Stimulated activated CD4-positive, alpha-beta T cell treated with anti-CD3 and anti-CD28 coated beads, TNF-alpha, amount 100 ng/mL, for 4 hours (primary cell): Measurements from ENCODE around the gene PDCD4.
"Not testable (repeated sequence)": the region's sequence is repeated elsewhere in the genome, so short reads cannot be mapped to it uniquely, and the experiment has no call there.

Experiments
- DNase-seq, 3 experiments: peaks; one replicate each; pipeline ENCODE4 v3.0.0-alpha.2; 2020; ENCODE audit warnings: low read depth in 3 of 3

PDCD4 gene

GRCh38 chr10:110861476-110861875 lies 10.3 kb upstream of the PDCD4 start:
- no peak for DNase-seq

GRCh38 chr10:110861930-110862649 lies 9.6 kb upstream of the PDCD4 start:
- DNase-seq: no peak

DNA sequence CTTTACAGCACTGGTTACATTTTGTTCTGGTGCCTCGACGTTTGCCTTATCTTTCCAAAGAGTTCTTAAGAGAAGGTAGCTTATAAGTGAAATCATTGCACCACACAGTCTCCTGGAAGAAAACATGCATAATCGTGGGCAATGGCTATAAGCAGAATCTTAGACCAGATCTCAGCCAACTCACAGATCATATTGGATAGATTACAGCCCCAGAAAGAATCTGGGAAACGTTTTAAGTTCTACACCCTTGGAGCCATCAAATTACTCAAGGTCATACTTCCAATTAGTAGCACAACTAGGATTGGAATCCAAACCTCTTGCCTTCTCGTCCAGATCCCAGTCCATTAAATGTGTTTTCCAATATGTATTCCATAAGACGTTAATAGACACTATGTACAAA lies 8.8 kb upstream of the PDCD4 start:
- no peak for DNase-seq

- DNase-seq: no peak
These were observed 8.4 kb upstream of the PDCD4 start for GRCh38 chr10:110863361-110863760.

DNA sequence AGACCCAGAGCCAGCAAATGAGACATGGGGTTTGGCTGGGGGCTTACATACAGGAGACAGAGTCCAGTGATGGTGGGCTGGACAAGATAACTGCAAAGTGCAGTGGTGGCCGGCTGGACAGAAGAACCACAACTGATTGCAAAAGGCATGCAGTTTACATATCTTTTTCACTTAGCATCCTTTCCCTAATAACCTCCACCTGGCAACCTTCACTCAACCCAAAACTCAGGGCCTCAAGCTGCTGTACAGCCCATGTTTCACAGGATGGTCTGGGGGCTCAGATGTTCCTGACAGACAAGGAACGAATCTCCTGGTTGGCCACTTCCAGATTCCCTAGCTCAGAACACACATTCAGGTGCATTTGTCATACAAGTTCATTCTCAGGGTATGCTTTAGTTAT lies 7.8 kb upstream of the PDCD4 start:
- no peak for DNase-seq

DNA sequence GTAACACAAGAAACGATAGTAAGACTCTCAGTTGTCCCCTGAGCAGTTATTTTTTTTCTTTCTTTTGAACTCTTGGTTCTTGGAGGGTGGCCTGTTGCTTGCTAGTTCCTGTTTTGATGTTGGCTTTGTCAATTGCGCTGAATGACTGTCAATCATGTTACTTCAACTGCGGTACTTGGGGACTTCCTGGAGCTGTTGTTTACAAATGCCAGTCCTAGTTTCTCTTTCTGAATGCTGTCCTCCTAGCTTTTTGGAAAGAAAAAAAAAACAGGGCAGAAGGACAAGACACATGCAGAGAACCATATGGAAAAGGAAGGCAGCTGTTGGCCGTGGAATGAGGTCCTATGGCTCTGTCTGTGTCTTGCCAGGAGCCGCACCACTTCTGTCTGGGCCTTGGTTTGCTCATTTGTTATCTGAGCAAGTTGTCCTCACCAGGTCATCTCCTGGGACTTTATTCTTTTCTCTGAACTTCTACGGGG lies 7.0 kb upstream of the PDCD4 start:
- DNase-seq: peak in 1 of 3 experiments; percentile 35

- DNase-seq: no peak
These were observed 6.4 kb upstream of the PDCD4 start for GRCh38 chr10:110865186-110865808.

- DNase-seq: no peak
These were observed 5.8 kb upstream of the PDCD4 start for GRCh38 chr10:110865809-110866482.

DNA sequence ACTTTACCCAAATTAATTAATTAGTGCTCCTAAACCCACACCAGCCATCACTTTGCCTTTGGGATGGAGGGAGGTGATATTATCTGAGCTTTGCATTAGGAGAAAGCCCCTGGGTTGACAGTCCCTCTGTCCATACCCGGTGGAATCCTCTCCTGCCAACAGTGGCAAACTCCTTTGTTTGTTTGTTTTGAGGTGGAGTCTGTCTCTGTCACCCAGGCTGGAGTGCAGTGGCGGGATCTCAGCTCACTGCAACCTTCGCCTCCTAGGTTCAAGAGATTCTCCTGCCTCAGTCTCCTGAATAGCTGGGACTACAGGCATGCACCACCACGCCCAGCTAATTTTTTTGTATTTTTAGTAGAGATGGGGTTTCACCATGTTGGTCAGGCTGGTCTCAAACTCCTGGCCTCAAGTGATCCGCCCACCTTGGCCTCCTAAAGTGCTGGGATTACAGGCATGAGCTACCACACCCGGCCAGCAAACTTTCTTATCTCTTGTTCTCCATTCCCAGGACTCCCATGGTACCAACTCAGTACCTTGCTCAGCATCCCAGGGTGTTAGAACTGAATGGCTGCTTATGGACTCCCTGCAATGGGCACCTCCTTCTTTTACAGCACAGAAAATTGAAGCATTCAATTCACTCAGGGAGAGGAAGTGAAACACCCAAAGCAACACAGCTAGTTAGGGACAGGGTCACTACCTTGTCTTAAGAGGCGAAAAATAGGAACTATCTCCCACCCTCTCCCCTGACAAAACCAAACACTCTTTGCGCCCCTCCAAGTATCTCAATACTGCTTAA lies 4.5 kb upstream of the PDCD4 start:
- not testable (repeated sequence) for DNase-seq

GRCh38 chr10:110867807-110868465 lies 3.8 kb upstream of the PDCD4 start:
- DNase-seq: no peak

DNA sequence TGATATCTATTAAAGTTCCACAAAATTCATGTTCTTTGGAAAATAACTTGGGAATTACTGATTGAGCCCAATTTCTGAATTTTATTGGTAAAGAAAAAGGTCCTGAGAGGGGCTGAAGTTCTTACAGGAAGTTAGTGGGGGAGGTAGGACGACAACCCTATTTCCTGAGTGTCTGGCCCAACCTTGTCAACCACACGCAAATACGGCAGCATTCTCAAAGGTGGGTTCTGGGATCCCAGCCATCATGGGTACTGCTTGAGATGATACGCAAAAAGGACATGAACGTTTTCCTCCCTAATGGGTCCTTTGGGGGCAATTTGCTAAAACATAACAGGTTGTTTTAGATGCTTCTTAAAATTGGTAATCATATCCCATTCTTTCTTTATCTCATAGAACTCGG lies 2.7 kb upstream of the PDCD4 start:
- DNase-seq: no peak

- DNase-seq: no peak
These were observed 868 bp upstream of the PDCD4 start for GRCh38 chr10:110870823-110871297.

- DNase-seq: peak; percentile 52 to 63 (median 59)
These were observed 636 bp downstream of the PDCD4 start for GRCh38 chr10:110872145-110872983.

DNA sequence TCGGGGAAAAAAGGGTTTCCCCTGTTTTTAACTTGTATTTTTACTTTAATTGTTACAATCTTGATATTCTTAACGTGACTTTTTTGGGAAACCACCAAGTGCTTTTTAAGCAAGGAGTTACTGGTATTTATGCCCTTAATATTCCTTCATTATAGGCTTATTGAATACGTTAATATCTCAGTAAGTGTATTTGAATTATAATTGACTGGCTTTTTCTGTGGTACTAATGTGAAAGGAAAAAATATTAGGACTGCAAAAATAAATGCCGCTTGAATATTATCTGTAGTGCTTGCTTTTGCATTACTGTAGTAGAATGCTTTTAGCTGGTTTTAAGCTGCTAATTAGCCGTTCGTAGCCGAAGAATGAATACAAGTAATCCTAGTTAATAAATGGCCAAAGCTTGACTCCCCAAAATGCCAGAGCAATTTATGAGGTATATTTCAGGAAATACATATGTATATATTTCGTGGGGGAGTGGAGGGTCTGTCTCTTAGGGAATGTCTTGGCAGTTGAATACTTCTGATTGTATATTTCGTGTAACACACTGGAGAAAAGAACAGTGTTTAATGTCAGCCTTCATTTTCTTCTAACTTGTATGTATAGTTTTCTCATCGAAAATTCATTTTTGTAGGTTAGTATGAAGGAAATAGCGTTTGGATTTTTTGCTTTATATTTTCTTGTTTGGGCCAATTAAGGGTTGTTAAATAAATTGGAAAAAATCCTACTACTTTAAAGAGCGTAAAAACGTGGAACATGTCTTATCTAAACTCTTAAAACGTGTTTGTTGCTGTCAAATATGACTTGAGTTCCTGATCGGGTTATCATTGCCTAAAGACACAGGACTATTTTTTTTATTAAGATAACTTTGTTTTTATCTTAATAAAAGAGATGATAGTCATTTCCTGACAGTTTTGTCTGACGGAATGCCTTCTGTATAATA lies 1.5 kb downstream of the PDCD4 start:
- no peak for DNase-seq

GRCh38 chr10:110873951-110874350 lies 2.2 kb downstream of the PDCD4 start:
- no peak for DNase-seq

DNA sequence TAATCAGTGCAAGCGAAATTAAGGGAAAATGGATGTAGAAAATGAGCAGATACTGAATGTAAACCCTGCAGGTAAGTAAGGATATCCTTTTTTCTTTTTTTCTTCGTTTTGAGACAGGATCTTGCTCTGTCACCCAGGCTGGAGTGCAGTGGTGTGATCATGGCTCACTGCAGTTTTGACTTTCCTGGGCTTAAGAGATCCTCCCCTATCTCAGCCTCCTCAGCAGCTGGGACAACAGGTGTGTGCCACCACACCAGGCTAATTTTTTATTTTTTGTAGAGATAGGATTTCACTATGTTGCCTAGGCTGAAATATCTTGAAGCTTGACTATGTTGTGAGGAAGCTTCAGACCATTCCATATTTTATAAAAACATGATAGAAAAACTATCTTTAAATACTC lies 4.3 kb downstream of the PDCD4 start:
- no peak for DNase-seq

- no peak for DNase-seq
These were observed 5.1 kb downstream of the PDCD4 start for GRCh38 chr10:110876788-110877187.

DNA sequence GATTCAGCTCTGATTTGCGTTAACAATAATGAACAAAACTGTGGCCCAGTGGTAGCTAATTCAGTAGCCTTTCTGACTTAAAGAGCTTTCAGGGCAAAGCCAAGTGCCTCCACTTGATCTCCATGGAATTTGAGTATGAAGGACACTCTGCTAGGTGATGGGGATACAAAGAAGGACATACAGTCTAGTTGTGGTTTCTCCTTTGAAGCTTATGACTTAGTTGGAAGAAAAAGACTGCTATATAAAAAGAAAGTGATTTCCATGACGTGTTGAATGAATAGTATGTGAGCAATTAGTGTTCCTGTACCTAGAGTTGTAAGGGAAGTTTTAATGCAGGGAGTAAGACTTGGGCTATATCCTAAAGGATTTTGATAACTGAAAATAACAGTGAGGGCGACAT lies 8.3 kb downstream of the PDCD4 start:
- DNase-seq: no peak

GRCh38 chr10:110881247-110881646 lies 9.5 kb downstream of the PDCD4 start:
- no peak for DNase-seq
